ENCODE data around the gene GMDS. TPM values are rescaled to one million over a fixed set of nuclear protein-coding genes. Genes with fewer than 3 reads are reported as not detected.

Gene GMDS
- total RNA-seq, 4 donors from 2014 or later, result 8.7 to 23.1 (median 18.4) TPM

DNA sequence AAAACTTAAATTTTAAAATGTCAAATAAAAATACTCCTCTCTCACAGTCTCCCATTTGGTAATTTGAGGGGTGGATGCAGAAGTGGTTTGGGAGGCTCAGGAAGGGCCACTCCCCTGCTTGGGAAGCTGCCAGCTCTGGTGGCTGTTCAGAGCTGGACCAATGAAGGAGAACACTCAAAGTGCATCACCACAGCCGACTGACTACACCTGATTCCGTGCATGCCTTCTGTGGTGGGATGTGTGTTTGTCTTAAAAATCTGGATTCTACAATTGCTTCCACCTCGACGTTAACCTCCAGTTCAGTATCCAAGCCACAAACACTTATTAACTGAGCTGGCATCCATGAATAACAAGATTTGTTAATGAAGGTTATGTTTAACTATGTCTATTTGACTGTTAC, 498.4 kb downstream of the GMDS start:
- WGBS, 2 donors, result 79 to 83% methylated on average over 4 of the region's 4 CpGs
- DNase-seq (ENCODE audit: low spot score in 2 of 2), result no peak
- TF ChIP-seq POLR2A (IDR thresholded peaks at IDR 0.05) (no peak), CTCF (IDR thresholded peaks at IDR 0.05) (no peak)
- intact Hi-C loops (cut with DNase I; ENCODE audit: low total_unique reads), result no loop called here
- no peak overlapping the region for H3K4me3 ChIP-seq (ENCODE audit: low read depth, poor library complexity, severe bottlenecking)

DNA sequence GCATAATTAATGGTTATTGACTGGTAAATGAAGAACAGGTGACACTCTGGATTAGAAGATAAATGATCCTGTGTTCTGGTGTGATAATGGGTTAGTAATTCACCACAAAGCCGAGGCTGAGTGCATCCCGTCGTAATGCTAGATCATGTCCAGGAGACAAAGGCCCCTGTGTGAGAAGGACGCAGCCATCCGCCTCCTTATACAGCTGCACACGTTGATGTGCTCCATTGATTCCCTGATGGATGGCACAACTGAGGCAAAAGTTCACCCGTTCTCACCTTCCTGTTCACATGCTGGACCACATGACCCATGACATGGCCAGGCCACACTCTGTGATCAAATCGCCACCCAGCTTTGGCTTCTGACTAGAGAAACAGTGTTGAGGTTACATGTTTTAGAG, 499.6 kb downstream of the GMDS start:
- 90 to 96% methylated on average over 8 of the region's 8 CpGs for WGBS, 2 donors

DNA sequence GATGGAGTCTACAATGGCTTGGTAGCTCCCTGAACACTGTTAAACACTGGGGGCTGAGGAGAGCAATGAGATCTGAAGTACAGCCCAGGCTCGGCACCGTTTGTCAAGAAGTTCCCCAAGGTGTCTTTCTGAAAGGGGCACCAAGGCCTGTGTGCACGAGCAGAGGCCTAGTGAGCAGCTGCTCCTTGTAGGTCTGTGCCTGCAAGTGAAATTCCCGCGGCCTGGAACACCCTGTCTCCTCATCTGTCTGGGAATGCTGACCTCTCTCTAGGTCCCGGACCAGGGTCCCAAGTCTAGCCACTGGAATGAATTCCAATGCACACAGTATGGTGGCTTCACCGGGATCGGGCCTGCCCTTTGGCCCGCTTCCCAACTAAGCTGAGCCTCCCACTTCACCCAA, 500.9 kb downstream of the GMDS start:
- no peak for DNase-seq (ENCODE audit: low spot score in 2 of 2)
- 92 to 96% methylated on average over 9 of the region's 9 CpGs for WGBS, 2 donors
- TF ChIP-seq CTCF (IDR thresholded peaks at IDR 0.05), result no peak
- no peak for TF ChIP-seq POLR2A (IDR thresholded peaks at IDR 0.05)
- H3K4me3 ChIP-seq (ENCODE audit: low read depth, poor library complexity, severe bottlenecking), result no peak overlapping the region
- intact Hi-C loops (cut with DNase I; ENCODE audit: low total_unique reads), result no loop called here

More for the DNA sequence above, 499.6 kb downstream of the GMDS start:
- intact Hi-C loops (cut with DNase I; ENCODE audit: low total_unique reads), result no loop called here
- no peak for DNase-seq (ENCODE audit: low spot score in 2 of 2)
- TF ChIP-seq CTCF (IDR thresholded peaks at IDR 0.05) (no peak), POLR2A (IDR thresholded peaks at IDR 0.05) (no peak)
- H3K4me3 ChIP-seq (ENCODE audit: low read depth, poor library complexity, severe bottlenecking), result no peak overlapping the region

GRCh38 chr6:1739680-1740079, 505.7 kb downstream of the GMDS start:
- no peak overlapping the region for H3K4me3 ChIP-seq (ENCODE audit: low read depth, poor library complexity, severe bottlenecking)
- WGBS, 2 donors, result 83 to 93% methylated on average over 2 of the region's 2 CpGs
- DNase-seq (ENCODE audit: low spot score in 2 of 2), result no peak
- intact Hi-C loops (cut with DNase I; ENCODE audit: low total_unique reads), result no loop called here
- TF ChIP-seq POLR2A (IDR thresholded peaks at IDR 0.05) (no peak), CTCF (IDR thresholded peaks at IDR 0.05) (no peak)

DNA sequence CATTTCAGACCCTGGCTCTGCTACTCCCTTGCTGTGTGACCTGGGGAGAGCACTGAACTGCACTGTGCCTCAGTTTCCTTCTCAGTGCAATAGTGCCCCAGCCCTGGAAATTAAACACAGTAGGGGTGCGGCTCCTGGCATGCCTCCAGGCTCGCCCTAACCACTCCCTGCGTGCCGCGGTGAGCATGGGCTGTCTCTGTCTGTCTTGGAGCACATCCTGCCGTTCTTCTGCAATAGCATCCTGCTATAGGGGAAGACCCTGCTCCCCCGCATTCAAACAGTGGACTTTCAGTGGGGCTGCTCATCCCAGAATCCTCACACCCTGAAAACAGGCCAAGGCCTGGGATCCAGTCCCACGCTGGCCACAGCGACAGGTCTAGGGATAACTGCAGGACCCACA, 506.2 kb downstream of the GMDS start:
- TF ChIP-seq POLR2A (IDR thresholded peaks at IDR 0.05) (no peak), CTCF (IDR thresholded peaks at IDR 0.05) (no peak)
- intact Hi-C loops (cut with DNase I; ENCODE audit: low total_unique reads), result no loop called here
- H3K4me3 ChIP-seq (ENCODE audit: low read depth, poor library complexity, severe bottlenecking), result no peak overlapping the region
- whole genome bisulfite sequencing, 2 donors, result 90 to 91% methylated on average over 9 of the region's 9 CpGs
- no peak for DNase-seq (ENCODE audit: low spot score in 2 of 2)

- no peak overlapping the region for H3K4me3 ChIP-seq (ENCODE audit: low read depth, poor library complexity, severe bottlenecking)
- 65 to 86% methylated on average over 6 of the region's 6 CpGs for WGBS, 2 donors
- TF ChIP-seq POLR2A (IDR thresholded peaks at IDR 0.05), result no peak
- TF ChIP-seq CTCF (IDR thresholded peaks at IDR 0.05), result no peak
- no peak for DNase-seq (ENCODE audit: low spot score in 2 of 2)
- intact Hi-C loops (cut with DNase I; ENCODE audit: low total_unique reads), result no loop called here
These were observed 506.8 kb downstream of the GMDS start for GRCh38 chr6:1738558-1739081.
